ENCODE results near the gene BTBD9. TPM values are rescaled to one million over a fixed set of nuclear protein-coding genes. Genes with fewer than 3 reads are reported as not detected.

The BTBD9 gene
- polyA plus RNA-seq, 2 of the 4 experiments (the other 2 are of a cell fraction), result 2.3 to 4.6 TPM

DNA sequence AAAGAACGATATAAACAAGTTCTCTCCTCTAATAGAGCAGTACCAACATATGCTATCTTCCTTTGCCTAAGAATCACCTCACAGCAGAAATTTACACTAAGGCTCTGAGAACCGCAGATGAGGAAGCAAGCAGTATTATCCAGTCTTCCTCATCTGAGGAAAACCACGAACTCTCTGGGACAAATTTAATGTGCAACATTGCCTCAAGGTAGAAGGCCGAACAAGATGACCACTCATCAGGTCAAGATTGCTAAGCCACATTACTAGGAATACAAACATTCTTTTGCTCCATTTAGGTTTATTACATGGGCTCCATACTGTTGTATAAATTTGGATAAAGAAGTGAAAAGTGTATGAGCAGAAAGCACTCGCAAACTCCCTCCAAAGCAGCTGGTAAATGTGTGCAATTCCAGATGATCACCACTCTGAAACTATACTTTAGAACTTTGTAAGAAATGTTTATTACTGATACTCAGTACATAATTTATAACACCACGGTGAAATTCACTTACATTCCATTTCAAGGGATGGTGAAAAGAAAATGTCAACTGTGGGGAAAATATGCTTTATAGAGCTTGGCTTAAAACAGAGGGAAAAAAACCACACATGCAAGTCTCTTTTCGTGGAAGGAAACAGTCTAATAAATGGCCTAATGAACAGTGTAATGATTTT is 398.4 kb downstream of the BTBD9 start:
- 67% methylated on average over 7 of the region's 7 CpGs for WGBS (ENCODE audit: missing lambda C conversion rate)

DNA sequence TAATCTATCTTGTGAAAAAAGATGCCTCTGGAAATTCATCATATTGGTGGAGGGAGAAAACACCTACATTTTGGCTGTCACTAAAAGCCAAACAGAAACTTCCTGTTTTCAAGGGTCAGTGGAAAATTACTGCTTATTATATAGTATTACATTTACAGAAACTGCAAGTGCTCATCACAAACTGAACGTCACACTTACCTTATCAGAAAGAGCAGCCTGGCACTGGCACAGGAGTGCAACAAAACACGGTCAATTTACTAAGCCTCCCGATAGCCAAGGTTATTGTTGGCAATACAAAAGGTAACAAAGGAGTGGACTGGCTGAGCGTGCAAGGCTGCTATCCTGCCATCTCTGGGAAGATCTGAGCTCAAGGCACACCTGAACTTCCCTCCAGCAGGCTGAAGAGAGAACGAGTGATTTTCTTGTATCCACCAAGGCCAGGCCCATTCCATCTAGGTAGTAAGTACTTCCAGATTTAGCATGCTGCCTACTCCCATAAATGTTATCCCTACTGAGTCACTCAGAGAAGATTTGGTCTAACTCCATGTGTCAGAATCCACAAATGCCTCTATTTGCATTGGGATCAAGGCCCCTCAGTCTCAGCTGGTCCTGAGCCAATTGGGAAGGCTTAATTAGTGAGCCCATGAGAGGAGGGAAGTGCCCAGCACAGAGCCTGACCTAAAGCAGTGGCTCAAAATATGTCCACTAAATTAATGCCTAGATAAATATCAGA is 399.8 kb downstream of the BTBD9 start:
- WGBS (ENCODE audit: missing lambda C conversion rate), result 60% methylated on average over 5 of the region's 5 CpGs
- Histone ChIP-seq H3K4me1 (peaks cover 9% of the 10 kb centered on the region), H3K9me3 (no peaks in the 10 kb centered on the region), H3K4me2 (peak overlapping the region; percentile 31; the same call in 1 of the 3 replicates), H3K27ac (no peak overlapping the region), H3K4me3 (no peak overlapping the region)
- DNase-seq (ENCODE audit: low read depth in 1 of 2, low spot score in 1 of 2) (peak in 1 of 2 experiments; percentile 7), ATAC-seq (no peak), FAIRE-seq (no peak)
- ChIA-PET CTCF (no interaction called here), POLR2A (interaction anchor here (0.6 kb wide), 1 partner anchor 66 kb away, joined by 5 read pairs; no protein-coding TSS in a partner anchor)
- TF ChIP-seq POLR2A (IDR thresholded peaks at IDR 0.05; ENCODE audit: low read length) (no peak), RAD21 (conservative IDR thresholded peaks at IDR 0.05 in 1 of 2, IDR thresholded peaks at IDR 0.05 in 1 of 2) (no peak), NPAS2 (CRISPR knock-in tag; IDR thresholded peaks at IDR 0.05; ENCODE audit: borderline replicate concordance) (no peak), HOXB13 (CRISPR knock-in tag; IDR thresholded peaks at IDR 0.05; ENCODE audit: low read depth) (no peak), HDAC2 (IDR thresholded peaks at IDR 0.05) (no peak), HEYL (CRISPR knock-in tag; IDR thresholded peaks at IDR 0.05) (no peak), ZFP36 (IDR thresholded peaks at IDR 0.05; ENCODE audit: borderline replicate concordance, partially characterized antibody) (no peak), ZNF302 (CRISPR knock-in tag; IDR thresholded peaks at IDR 0.05) (no peak)
- TF ChIP-seq, protein P1, sequence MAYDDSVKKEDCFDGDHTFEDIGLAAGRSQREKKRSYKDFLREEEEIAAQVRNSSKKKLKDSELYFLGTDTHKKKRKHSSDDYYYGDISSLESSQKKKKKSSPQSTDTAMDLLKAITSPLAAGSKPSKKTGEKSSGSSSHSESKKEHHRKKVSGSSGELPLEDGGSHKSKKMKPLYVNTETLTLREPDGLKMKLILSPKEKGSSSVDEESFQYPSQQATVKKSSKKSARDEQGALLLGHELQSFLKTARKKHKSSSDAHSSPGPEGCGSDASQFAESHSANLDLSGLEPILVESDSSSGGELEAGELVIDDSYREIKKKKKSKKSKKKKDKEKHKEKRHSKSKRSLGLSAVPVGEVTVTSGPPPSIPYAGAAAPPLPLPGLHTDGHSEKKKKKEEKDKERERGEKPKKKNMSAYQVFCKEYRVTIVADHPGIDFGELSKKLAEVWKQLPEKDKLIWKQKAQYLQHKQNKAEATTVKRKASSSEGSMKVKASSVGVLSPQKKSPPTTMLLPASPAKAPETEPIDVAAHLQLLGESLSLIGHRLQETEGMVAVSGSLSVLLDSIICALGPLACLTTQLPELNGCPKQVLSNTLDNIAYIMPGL (CRISPR knock-in tag; IDR thresholded peaks at IDR 0.05; ENCODE audit: borderline replicate concordance), result no peak

More for the DNA sequence above, 398.4 kb downstream of the BTBD9 start:
- no peak overlapping the region for H3K27ac ChIP-seq
- H3K9me3 ChIP-seq, result no peaks in the 10 kb centered on the region
- ATAC-seq, result no peak
- H3K4me3 ChIP-seq, result no peak overlapping the region
- ChIA-PET POLR2A (no interaction called here), CTCF (no interaction called here)
- H3K4me1 ChIP-seq, result peaks cover 9% of the 10 kb centered on the region
- no peak for FAIRE-seq
- no peak for DNase-seq (ENCODE audit: low read depth in 1 of 2, low spot score in 1 of 2)
- TF ChIP-seq KDM1A (IDR thresholded peaks at IDR 0.05; ENCODE audit: low read depth), result no peak
- no peak for TF ChIP-seq HOXB13 (CRISPR knock-in tag; IDR thresholded peaks at IDR 0.05; ENCODE audit: low read depth)
- TF ChIP-seq, protein P1 (CRISPR knock-in tag; IDR thresholded peaks at IDR 0.05; ENCODE audit: borderline replicate concordance), result no peak
- no peak for TF ChIP-seq RFX5 (IDR thresholded peaks at IDR 0.05)
- TF ChIP-seq ZNF302 (CRISPR knock-in tag; IDR thresholded peaks at IDR 0.05), result no peak
- TF ChIP-seq FOSB (CRISPR knock-in tag; IDR thresholded peaks at IDR 0.05), result no peak
- no peak overlapping the region for H3K4me2 ChIP-seq

DNA sequence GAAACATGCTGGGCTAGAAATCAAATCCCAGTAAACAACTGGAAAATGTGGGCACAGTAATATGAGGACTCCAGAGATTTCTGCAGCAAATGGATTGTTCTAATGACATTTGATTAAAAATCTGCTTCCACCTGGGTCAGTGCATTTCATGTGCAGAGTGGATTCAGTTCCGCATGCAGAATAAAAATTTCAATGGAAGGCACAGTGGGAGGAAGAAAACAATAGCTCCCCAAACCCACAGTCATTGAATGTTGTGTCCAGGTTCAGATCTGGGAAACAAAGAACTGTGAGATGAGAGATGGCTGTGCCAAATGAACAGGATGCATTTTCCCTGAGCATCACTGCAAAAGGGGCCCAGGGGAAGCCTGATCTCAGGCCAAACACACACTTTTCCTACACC is 403.1 kb downstream of the BTBD9 start:
- Histone ChIP-seq H3K4me3 (no peak overlapping the region), H3K9me3 (no peaks in the 10 kb centered on the region), H3K27ac (no peak overlapping the region), H3K4me1 (peaks cover 15% of the 10 kb centered on the region), H3K4me2 (no peak overlapping the region)
- CTCF ChIA-PET, result interaction anchor here (1.4 kb wide), 1 partner anchor 47 kb away, joined by 3 read pairs; no protein-coding TSS in a partner anchor
- no peak for DNase-seq (ENCODE audit: low read depth in 1 of 2, low spot score in 1 of 2)
- no peak for FAIRE-seq
- no peak for ATAC-seq
- POLR2A ChIA-PET, result no interaction called here
- WGBS (ENCODE audit: missing lambda C conversion rate), result 95% methylated on average over 1 of the region's 1 CpG
- TF ChIP-seq JUNB (IDR thresholded peaks at IDR 0.05) (no peak), USF2 (IDR thresholded peaks at IDR 0.05) (no peak), KDM1A (IDR thresholded peaks at IDR 0.05; ENCODE audit: low read depth) (no peak), HOXA7 (CRISPR knock-in tag; IDR thresholded peaks at IDR 0.05) (no peak), NFE2L2 (conservative IDR thresholded peaks at IDR 0.05; ENCODE audit: low read length) (no peak), RFX5 (IDR thresholded peaks at IDR 0.05) (no peak), ELK1 (IDR thresholded peaks at IDR 0.05; ENCODE audit: low read depth, low read length) (no peak), SREBF2 (IDR thresholded peaks at IDR 0.05) (no peak), TFCP2L1 (CRISPR knock-in tag; IDR thresholded peaks at IDR 0.05) (no peak), FOSB (CRISPR knock-in tag; IDR thresholded peaks at IDR 0.05) (no peak), SMC3 (IDR thresholded peaks at IDR 0.05) (no peak)
- TF ChIP-seq, protein P1 (CRISPR knock-in tag; IDR thresholded peaks at IDR 0.05; ENCODE audit: borderline replicate concordance), result no peak
- TF ChIP-seq, protein P2, sequence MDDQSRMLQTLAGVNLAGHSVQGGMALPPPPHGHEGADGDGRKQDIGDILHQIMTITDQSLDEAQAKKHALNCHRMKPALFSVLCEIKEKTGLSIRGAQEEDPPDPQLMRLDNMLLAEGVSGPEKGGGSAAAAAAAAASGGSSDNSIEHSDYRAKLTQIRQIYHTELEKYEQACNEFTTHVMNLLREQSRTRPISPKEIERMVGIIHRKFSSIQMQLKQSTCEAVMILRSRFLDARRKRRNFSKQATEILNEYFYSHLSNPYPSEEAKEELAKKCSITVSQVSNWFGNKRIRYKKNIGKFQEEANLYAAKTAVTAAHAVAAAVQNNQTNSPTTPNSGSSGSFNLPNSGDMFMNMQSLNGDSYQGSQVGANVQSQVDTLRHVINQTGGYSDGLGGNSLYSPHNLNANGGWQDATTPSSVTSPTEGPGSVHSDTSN (IDR thresholded peaks at IDR 0.05), result no peak
- TF ChIP-seq, protein P3, sequence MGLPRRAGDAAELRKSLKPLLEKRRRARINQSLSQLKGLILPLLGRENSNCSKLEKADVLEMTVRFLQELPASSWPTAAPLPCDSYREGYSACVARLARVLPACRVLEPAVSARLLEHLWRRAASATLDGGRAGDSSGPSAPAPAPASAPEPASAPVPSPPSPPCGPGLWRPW (IDR thresholded peaks at IDR 0.05), result no peak

Measured in A549 (cell line).